Middle frontal gyrus (tissue), 1 donor: ENCODE results near the gene DAPK2.

ENCODE experiments used
- DNase-seq: peaks from one replicate; pipeline ENCODE4 v3.0.0-alpha.2; 2015; ENCODE audit warnings: low spot score; ENCODE audit errors: extremely low spot score

DAPK2 gene

GRCh38 chr15:64024172-64025050 is 21.9 kb downstream of the DAPK2 start:
- no peak for DNase-seq

- no peak for DNase-seq
These were observed 23.1 kb downstream of the DAPK2 start for GRCh38 chr15:64023220-64023619.

- DNase-seq: no peak
These were observed 23.7 kb downstream of the DAPK2 start for GRCh38 chr15:64022571-64022970.

DNA sequence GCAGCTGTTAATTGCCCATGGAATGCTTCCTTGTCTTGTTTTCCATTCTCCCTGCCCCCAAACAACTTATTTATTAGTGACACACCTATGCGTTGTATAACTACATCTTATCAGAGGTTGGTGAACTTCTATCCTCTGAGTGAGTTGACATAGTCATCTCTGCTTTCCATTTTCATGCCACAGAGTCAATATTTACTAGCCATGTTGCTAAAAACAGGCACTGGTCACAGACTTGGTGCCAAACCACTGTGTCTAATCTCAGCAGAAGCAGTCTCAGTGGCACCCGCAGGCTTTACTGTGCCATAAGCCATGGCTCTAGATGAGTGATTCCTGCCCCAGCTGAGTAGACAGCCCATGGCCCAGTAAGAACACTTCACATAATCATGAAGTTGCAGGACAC is 26.5 kb downstream of the DAPK2 start:
- DNase-seq: no peak

- no peak for DNase-seq
These were observed 28.6 kb downstream of the DAPK2 start for GRCh38 chr15:64017591-64018163.

- DNase-seq: no peak
These were observed 29.1 kb downstream of the DAPK2 start for GRCh38 chr15:64017082-64017588.

- no peak for DNase-seq
These were observed 30.0 kb downstream of the DAPK2 start for GRCh38 chr15:64016257-64016656.

- DNase-seq: no peak
These were observed 31.3 kb downstream of the DAPK2 start for GRCh38 chr15:64014995-64015394.

- no peak for DNase-seq
These were observed 32.9 kb downstream of the DAPK2 start for GRCh38 chr15:64013179-64014062.

GRCh38 chr15:64011736-64012135 is 34.5 kb downstream of the DAPK2 start:
- DNase-seq: no peak

DNA sequence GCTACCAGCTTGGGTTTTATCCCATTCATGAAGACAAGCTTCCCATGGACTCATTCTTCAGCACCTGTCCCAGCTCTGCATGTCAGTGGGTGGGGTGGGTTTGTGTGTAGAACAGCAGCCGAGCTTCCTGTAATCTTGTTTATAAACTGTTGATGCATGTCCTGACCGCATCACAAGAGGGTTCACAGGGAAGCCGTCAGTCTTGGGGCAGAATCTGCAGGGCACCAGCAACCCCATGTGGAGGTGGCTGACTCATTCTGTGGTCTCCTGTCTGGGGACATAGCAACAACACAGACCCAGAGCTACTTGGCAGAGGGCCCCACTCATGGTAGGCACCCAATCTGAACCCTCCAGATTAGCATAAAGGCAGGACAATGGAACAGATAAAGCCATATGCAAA is 35.6 kb downstream of the DAPK2 start:
- no peak for DNase-seq

GRCh38 chr15:64009798-64010261 is 36.5 kb downstream of the DAPK2 start:
- no peak for DNase-seq

GRCh38 chr15:64009241-64009640 is 37.0 kb downstream of the DAPK2 start:
- no peak for DNase-seq

- no peak for DNase-seq
These were observed 38.1 kb downstream of the DAPK2 start for GRCh38 chr15:64008177-64008576.

DNA sequence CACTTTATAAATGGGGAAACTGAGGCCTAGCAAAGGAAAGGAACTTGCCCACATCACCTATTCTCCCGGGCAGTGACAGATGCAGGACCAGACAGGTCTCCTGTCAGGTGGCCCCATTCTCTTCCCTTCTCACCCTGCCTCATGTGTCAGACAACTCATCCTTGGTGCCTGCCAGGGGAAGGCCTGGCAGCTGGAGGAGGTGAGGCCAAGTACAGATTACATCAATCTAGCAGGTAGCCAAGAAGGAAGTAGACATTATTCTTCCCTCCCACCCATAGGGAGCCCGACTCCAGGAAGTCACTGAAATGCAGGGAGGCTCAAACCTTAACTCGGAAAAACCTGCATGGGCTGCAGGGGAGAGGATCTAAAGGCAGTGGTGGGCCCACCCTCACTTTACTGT is 39.6 kb downstream of the DAPK2 start:
- DNase-seq: no peak

- no peak for DNase-seq
These were observed 41.7 kb downstream of the DAPK2 start for GRCh38 chr15:64004587-64004986.

GRCh38 chr15:64004056-64004455 is 42.2 kb downstream of the DAPK2 start:
- DNase-seq: no peak

DNA sequence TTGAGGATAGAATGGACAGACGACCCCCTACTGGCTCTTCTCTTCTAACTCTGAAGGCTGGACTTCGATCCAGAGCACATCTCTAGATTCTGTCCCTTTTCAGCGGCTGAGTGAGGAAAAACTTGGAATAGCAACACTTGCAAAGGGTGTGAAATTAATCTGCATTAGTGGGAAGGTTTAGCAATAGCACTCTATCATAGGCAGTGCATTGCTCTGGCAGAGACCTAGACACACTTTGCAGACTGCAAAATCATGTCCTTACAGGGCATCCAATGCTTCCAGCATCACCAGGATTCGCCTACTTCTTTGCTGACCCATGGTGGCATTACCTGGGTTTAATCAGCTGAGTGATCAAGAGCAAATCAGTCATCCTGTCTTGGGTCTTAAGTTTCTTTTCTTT is 43.1 kb downstream of the DAPK2 start:
- DNase-seq: no peak

GRCh38 chr15:64001148-64001547 is 45.1 kb downstream of the DAPK2 start:
- no peak for DNase-seq

DNA sequence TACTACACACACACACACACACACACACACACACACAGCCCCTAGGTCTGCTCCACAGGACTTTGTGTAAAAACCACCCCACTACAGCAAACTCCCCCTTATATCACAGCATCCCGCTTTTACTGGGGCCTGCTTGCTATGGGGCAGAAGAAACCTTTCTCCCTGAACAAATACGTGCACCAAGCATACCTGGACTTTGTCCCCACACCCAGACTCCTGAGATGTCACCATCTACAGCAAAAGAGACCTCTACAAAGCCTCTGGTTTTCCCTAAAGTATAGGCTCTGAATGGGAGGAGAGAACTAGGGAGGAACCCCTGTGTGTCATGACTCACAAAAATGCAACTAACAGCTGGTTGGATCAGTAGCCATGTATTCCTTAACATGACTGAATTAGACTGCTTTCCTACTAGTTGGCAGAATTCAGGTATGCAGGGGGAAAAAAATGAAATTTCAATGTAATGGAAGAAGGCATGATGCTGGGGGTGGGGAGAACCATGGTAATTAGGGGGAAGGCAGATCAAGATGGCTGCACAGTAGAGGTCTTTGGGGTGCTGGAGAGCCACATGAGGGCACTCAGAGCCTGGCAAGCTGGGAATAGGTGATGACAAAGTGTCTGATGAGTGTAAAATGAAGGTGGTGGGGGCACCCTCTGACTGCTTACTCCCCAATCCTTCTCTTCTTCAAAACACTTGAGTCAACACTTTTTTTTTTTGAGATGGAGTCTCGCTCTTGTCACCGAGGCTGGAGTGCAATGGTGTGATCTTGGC is 45.9 kb downstream of the DAPK2 start:
- DNase-seq: no peak

GRCh38 chr15:63999177-63999576 is 47.1 kb downstream of the DAPK2 start:
- no peak for DNase-seq
